Effector memory CD4-positive, alpha-beta T cell (primary cell): Measurements from ENCODE around the gene EYA4.

Source experiments
- DNase-seq, 3 donors: peaks; one replicate each; pipeline ENCODE4 v3.0.0-alpha.2; 2020
- H3K27ac ChIP-seq: 2 replicates; pipeline ENCODE4 v1.7.0; 2013; ENCODE audit warnings: mild to moderate bottlenecking, low read length, moderate library complexity; ENCODE audit not compliant: insufficient read depth, poor library complexity, severe bottlenecking
- H3K27me3 ChIP-seq: replicated peaks from 2 replicates; pipeline ENCODE4 v1.7.0; 2013; ENCODE audit warnings: mild to moderate bottlenecking, low read length; ENCODE audit not compliant: insufficient read depth, control insufficient read depth, poor library complexity, severe bottlenecking
- H3K36me3 ChIP-seq: 2 replicates; pipeline ENCODE4 v1.7.0; 2013; ENCODE audit warnings: mild to moderate bottlenecking, low read length, moderate library complexity; ENCODE audit not compliant: control insufficient read depth, insufficient read depth
- H3K4me1 ChIP-seq: 2 replicates; pipeline ENCODE4 v1.7.0; 2013; ENCODE audit warnings: low read length, mild to moderate bottlenecking; ENCODE audit not compliant: control insufficient read depth, insufficient read depth, poor library complexity, severe bottlenecking
- H3K4me3 ChIP-seq: 2 replicates; pipeline ENCODE4 v1.7.0; 2013; ENCODE audit warnings: low read length, low read depth, mild to moderate bottlenecking; ENCODE audit not compliant: insufficient read depth, poor library complexity, severe bottlenecking
- H3K9me3 ChIP-seq: 2 replicates; pipeline ENCODE4 v1.7.0; 2013; ENCODE audit warnings: mild to moderate bottlenecking, low read length, moderate library complexity; ENCODE audit not compliant: control insufficient read depth

Gene EYA4

GRCh38 chr6:133359760-133360159 is 118.6 kb downstream of the EYA4 start:
- H3K9me3 ChIP-seq, result no peaks in the 10 kb centered on the region
- no peak overlapping the region for H3K4me3 ChIP-seq
- no peaks in the 10 kb centered on the region for H3K27me3 ChIP-seq
- no peak overlapping the region for H3K27ac ChIP-seq
- no peak for DNase-seq
- no peaks in the 10 kb centered on the region for H3K36me3 ChIP-seq
- no peaks in the 10 kb centered on the region for H3K4me1 ChIP-seq

- Histone ChIP-seq H3K4me1 (no peaks in the 10 kb centered on the region), H3K4me3 (no peak overlapping the region), H3K36me3 (no peaks in the 10 kb centered on the region), H3K27me3 (no peaks in the 10 kb centered on the region), H3K27ac (no peak overlapping the region), H3K9me3 (no peaks in the 10 kb centered on the region)
- DNase-seq, result no peak
Measured at GRCh38 chr6:133360194-133360593, 119.0 kb downstream of the EYA4 start.

- no peak for DNase-seq
- Histone ChIP-seq H3K4me3 (no peak overlapping the region), H3K27me3 (no peaks in the 10 kb centered on the region), H3K4me1 (no peaks in the 10 kb centered on the region), H3K9me3 (no peaks in the 10 kb centered on the region), H3K27ac (no peak overlapping the region), H3K36me3 (no peaks in the 10 kb centered on the region)
Measured at GRCh38 chr6:133362813-133363212, 121.7 kb downstream of the EYA4 start.

GRCh38 chr6:133368664-133369063 is 127.5 kb downstream of the EYA4 start:
- H3K4me1 ChIP-seq, result no peaks in the 10 kb centered on the region
- no peak for DNase-seq
- H3K36me3 ChIP-seq, result no peaks in the 10 kb centered on the region
- no peaks in the 10 kb centered on the region for H3K27me3 ChIP-seq
- no peaks in the 10 kb centered on the region for H3K9me3 ChIP-seq
- H3K4me3 ChIP-seq, result no peak overlapping the region
- H3K27ac ChIP-seq, result no peak overlapping the region

- Histone ChIP-seq H3K4me3 (no peak overlapping the region), H3K27me3 (no peaks in the 10 kb centered on the region), H3K9me3 (no peaks in the 10 kb centered on the region), H3K36me3 (no peaks in the 10 kb centered on the region), H3K27ac (no peak overlapping the region), H3K4me1 (no peaks in the 10 kb centered on the region)
- DNase-seq, result no peak
Measured at GRCh38 chr6:133369773-133370272, 128.7 kb downstream of the EYA4 start.

GRCh38 chr6:133376743-133377142 is 135.6 kb downstream of the EYA4 start:
- no peak overlapping the region for H3K4me3 ChIP-seq
- H3K4me1 ChIP-seq, result no peaks in the 10 kb centered on the region
- no peaks in the 10 kb centered on the region for H3K36me3 ChIP-seq
- no peak overlapping the region for H3K27ac ChIP-seq
- DNase-seq, result no peak
- no peaks in the 10 kb centered on the region for H3K27me3 ChIP-seq
- H3K9me3 ChIP-seq, result no peaks in the 10 kb centered on the region

- no peak for DNase-seq
- H3K27me3 ChIP-seq, result no peaks in the 10 kb centered on the region
- no peaks in the 10 kb centered on the region for H3K9me3 ChIP-seq
- H3K36me3 ChIP-seq, result no peaks in the 10 kb centered on the region
- no peaks in the 10 kb centered on the region for H3K4me1 ChIP-seq
- H3K4me3 ChIP-seq, result no peak overlapping the region
- H3K27ac ChIP-seq, result no peak overlapping the region
Measured at GRCh38 chr6:133377219-133377618, 136.1 kb downstream of the EYA4 start.

- Histone ChIP-seq H3K27me3 (no peaks in the 10 kb centered on the region), H3K36me3 (no peaks in the 10 kb centered on the region), H3K27ac (no peak overlapping the region), H3K9me3 (no peaks in the 10 kb centered on the region), H3K4me1 (no peaks in the 10 kb centered on the region), H3K4me3 (no peak overlapping the region)
- no peak for DNase-seq
Measured at GRCh38 chr6:133380047-133380446, 138.9 kb downstream of the EYA4 start.

- Histone ChIP-seq H3K4me3 (no peak overlapping the region), H3K27me3 (no peaks in the 10 kb centered on the region), H3K36me3 (no peaks in the 10 kb centered on the region), H3K9me3 (no peaks in the 10 kb centered on the region), H3K27ac (no peak overlapping the region), H3K4me1 (no peaks in the 10 kb centered on the region)
- DNase-seq, result no peak
Measured at GRCh38 chr6:133380723-133381122, 139.6 kb downstream of the EYA4 start.

- Histone ChIP-seq H3K4me3 (no peak overlapping the region), H3K36me3 (no peaks in the 10 kb centered on the region), H3K9me3 (no peaks in the 10 kb centered on the region), H3K4me1 (no peaks in the 10 kb centered on the region), H3K27ac (no peak overlapping the region), H3K27me3 (no peaks in the 10 kb centered on the region)
- DNase-seq, result no peak
Measured at GRCh38 chr6:133388731-133389130, 147.6 kb downstream of the EYA4 start.

GRCh38 chr6:133390168-133390567 is 149.0 kb downstream of the EYA4 start:
- H3K4me1 ChIP-seq, result no peaks in the 10 kb centered on the region
- no peaks in the 10 kb centered on the region for H3K36me3 ChIP-seq
- H3K27me3 ChIP-seq, result no peaks in the 10 kb centered on the region
- no peak overlapping the region for H3K4me3 ChIP-seq
- H3K9me3 ChIP-seq, result no peaks in the 10 kb centered on the region
- DNase-seq, result no peak
- no peak overlapping the region for H3K27ac ChIP-seq
